Measurements from ENCODE around the gene NEDD4L. TPM values are rescaled to one million over a fixed set of nuclear protein-coding genes. Genes with fewer than 3 reads are reported as not detected.
A peak's percentile ranks its signal among the peaks of the same experiment; 100 is the strongest.

NEDD4L gene
- total and polyA plus RNA-seq, 4 donors = 40.2 to 308 (median 148) TPM

DNA sequence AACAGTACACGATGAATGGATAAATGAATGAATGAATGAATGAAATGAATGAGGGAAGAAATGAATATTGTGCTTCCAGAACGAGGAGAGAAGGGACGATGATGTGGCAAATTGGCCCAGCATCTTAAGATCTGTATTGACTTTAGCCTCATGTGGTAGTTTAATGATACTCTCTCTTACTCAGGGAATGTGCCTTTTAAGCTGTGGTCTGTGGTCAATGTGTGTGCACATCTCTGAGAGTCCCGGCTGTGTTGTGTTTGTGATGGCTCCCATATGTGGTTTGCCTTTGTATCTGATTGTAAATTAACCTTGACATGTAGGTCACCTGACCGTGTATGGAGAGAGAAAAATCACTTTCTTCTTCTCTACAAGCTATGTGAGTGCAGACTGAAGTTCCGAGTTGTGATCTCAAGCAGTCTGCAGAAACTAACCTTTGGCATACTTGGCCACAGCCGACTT, 91.2 kb downstream of the NEDD4L start:
- H3K9ac ChIP-seq (ENCODE audit: insufficient read depth in 1 of 2, low read length in 2 of 2) = no peak overlapping the region
- H3K9me3 ChIP-seq (ENCODE audit: control insufficient read depth in 4 of 4, insufficient read depth in 3 of 4, low read length in 3 of 4) = no peaks in the 10 kb centered on the region
- 49 to 55% methylated on average over 7 of the region's 7 CpGs for WGBS, 2 donors
- H3K27ac ChIP-seq (ENCODE audit: low read depth in 1 of 2, low read length in 1 of 2) = no peak overlapping the region
- H3K27me3 ChIP-seq (ENCODE audit: control insufficient read depth in 3 of 3, insufficient read depth in 3 of 3, low read length in 2 of 3) = no peaks in the 10 kb centered on the region
- H3K36me3 ChIP-seq (ENCODE audit: control insufficient read depth in 4 of 4, insufficient read depth in 4 of 4, low read length in 4 of 4) = no peaks in the 10 kb centered on the region
- peaks cover 0 to 57% (median 13%) of the 10 kb centered on the region in 5 donors for H3K4me1 ChIP-seq (ENCODE audit: control insufficient read depth in 5 of 5, insufficient read depth in 5 of 5, low read length in 5 of 5)
- TF ChIP-seq CTCF (IDR thresholded peaks at IDR 0.05; ENCODE audit: control extremely low read depth, extremely low read depth) = no peak
- peak in 2 of 3 donors; percentile 66 to 88 for DNase-seq
- peak; percentile 45 for ATAC-seq (ENCODE audit: insufficient read depth, low FRiP score)
- H3K4me3 ChIP-seq = no peak overlapping the region

DNA sequence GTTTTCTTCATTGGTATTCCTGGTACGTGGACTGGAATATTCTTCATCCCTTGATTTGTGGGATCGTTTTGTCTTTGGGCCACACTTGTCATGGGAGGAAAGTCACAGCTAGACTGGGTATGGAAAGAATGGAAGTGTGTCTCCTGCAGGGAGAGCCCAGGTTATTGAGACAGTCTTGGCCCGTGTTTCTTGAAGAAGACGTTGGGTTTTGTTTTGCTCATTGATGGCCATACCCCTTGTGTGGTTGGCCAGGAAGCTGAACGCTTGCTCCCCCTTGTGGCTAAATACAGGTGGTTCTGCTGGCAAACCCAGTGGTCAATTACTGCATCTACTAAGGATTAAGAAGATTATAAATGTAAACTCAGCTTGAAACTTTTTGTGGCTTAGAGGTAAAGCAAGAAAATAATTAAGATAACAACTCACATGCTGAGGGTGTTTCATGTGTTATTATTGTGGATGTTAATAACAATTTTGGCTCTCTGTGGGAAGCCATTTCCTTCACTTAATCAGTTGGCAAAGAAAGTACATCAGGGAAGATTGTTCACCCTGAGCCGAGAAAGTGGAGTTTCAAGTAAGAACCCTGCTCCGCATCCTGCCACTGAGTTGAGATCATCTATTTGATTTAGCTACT, 91.8 kb downstream of the NEDD4L start:
- WGBS, 2 donors = 36 to 50% methylated on average over 7 of the region's 7 CpGs
- no peaks in the 10 kb centered on the region for H3K36me3 ChIP-seq (ENCODE audit: control insufficient read depth in 4 of 4, insufficient read depth in 4 of 4, low read length in 4 of 4)
- TF ChIP-seq CTCF (IDR thresholded peaks at IDR 0.05; ENCODE audit: control extremely low read depth, extremely low read depth) = peak; percentile 54

DNA sequence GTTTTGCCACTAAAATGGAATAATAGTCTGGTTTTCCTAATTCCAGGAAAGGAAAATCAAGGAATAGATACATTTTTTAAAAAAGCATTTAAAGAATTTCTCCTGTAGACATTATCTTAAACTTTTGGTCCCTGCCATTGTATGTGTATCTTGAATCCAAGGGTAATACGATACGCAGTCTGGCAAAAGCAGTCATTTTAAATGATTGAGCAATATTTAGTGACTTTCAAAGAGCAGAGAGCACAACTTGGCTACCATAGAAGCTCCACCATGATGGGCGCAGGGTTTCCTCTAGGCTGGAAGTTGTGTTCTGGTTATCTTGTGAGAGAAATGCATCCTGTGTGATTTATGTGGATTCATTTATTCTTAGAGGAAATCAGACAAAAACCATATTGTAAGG, 92.9 kb downstream of the NEDD4L start:
- H3K27ac ChIP-seq (ENCODE audit: low read depth in 1 of 2, low read length in 1 of 2) = no peak overlapping the region
- DNase-seq (no peak), ATAC-seq (ENCODE audit: insufficient read depth, low FRiP score) (no peak)
- no peak overlapping the region for H3K9ac ChIP-seq (ENCODE audit: insufficient read depth in 1 of 2, low read length in 2 of 2)
- 61 to 79% methylated on average over 3 of the region's 3 CpGs for WGBS, 2 donors
- H3K27me3 ChIP-seq (ENCODE audit: control insufficient read depth in 3 of 3, insufficient read depth in 3 of 3, low read length in 2 of 3) = no peaks in the 10 kb centered on the region
- no peak for TF ChIP-seq CTCF (IDR thresholded peaks at IDR 0.05; ENCODE audit: control extremely low read depth, extremely low read depth)
- H3K36me3 ChIP-seq (ENCODE audit: control insufficient read depth in 4 of 4, insufficient read depth in 4 of 4, low read length in 4 of 4) = no peaks in the 10 kb centered on the region
- no peak overlapping the region for H3K4me3 ChIP-seq
- no peaks in the 10 kb centered on the region for H3K9me3 ChIP-seq (ENCODE audit: control insufficient read depth in 4 of 4, insufficient read depth in 3 of 4, low read length in 3 of 4)
- peaks cover 0 to 71% (median 21%) of the 10 kb centered on the region in 5 donors for H3K4me1 ChIP-seq (ENCODE audit: control insufficient read depth in 5 of 5, insufficient read depth in 5 of 5, low read length in 5 of 5)

More for the DNA sequence above, 91.8 kb downstream of the NEDD4L start:
- no peaks in the 10 kb centered on the region for H3K27me3 ChIP-seq (ENCODE audit: control insufficient read depth in 3 of 3, insufficient read depth in 3 of 3, low read length in 2 of 3)
- H3K27ac ChIP-seq (ENCODE audit: low read depth in 1 of 2, low read length in 1 of 2) = peak overlapping the region in 1 of 2 donors; percentile 41
- peaks cover 0 to 62% (median 13%) of the 10 kb centered on the region in 5 donors for H3K4me1 ChIP-seq (ENCODE audit: control insufficient read depth in 5 of 5, insufficient read depth in 5 of 5, low read length in 5 of 5)
- no peak overlapping the region for H3K4me3 ChIP-seq
- no peak overlapping the region for H3K9ac ChIP-seq (ENCODE audit: insufficient read depth in 1 of 2, low read length in 2 of 2)
- no peaks in the 10 kb centered on the region for H3K9me3 ChIP-seq (ENCODE audit: control insufficient read depth in 4 of 4, insufficient read depth in 3 of 4, low read length in 3 of 4)
- ATAC-seq (ENCODE audit: insufficient read depth, low FRiP score) (peak; percentile 71), DNase-seq (peak; percentile 78 to 87 (median 84))

Measured in lung (tissue), 12 donors.